ENCODE results near the gene PRELID2. TPM values are rescaled to one million over a fixed set of nuclear protein-coding genes. Genes with fewer than 3 reads are reported as not detected.

PRELID2 gene
- polyA plus RNA-seq, 1 donor (not counting 4 experiments of a cell fraction or from before 2014, with no cell fraction given) = 5.1 TPM

DNA sequence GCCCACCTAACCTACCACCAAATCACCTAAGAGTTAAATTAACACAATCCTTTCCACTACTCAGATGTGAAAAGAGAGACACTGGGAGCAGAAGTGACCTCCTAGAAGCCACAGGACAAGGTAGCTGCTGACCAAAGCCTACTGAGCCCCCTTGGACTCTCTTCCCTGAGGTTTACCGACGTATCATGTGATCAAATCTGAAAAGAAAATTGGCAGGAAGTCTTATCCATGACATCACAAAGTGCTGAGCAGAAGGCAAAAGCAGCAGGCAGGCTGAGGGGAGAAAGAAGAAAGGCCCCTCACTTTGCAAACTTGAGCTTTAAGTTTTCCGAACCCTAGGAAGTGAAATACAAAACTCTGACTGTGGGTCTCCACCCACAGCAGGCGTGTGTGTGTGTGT is 11.1 kb downstream of the PRELID2 start:
- Histone ChIP-seq H3K4me1 (ENCODE audit: control insufficient read depth, extremely low read depth, insufficient read depth, low read length) (peaks cover 9% of the 10 kb centered on the region), H3K9me1 (ENCODE audit: control insufficient read depth, extremely low read depth, insufficient read depth, low read length) (no peaks in the 10 kb centered on the region), H3K27ac (ENCODE audit: control insufficient read depth, insufficient read depth, low read length) (no peak overlapping the region), H3K9ac (ENCODE audit: control insufficient read depth, extremely low read depth, insufficient read depth, low read length) (no peak overlapping the region), H3K9me3 (ENCODE audit: control insufficient read depth, low read depth, low read length) (no peaks in the 10 kb centered on the region), H3K4me3 (ENCODE audit: control insufficient read depth in 2 of 3, extremely low read depth in 1 of 3, insufficient read depth in 2 of 3, low read depth in 1 of 3, low read length in 3 of 3) (no peak overlapping the region), H3K79me2 (ENCODE audit: control insufficient read depth, insufficient read depth, low read length) (no peaks in the 10 kb centered on the region), H3K27me3 (ENCODE audit: control insufficient read depth, extremely low read depth, insufficient read depth, low read length) (no peaks in the 10 kb centered on the region), H3K4me2 (ENCODE audit: control insufficient read depth, extremely low read depth, insufficient read depth, low read depth, low read length) (no peak overlapping the region), H3K36me3 (ENCODE audit: control insufficient read depth in 2 of 2, extremely low read depth in 1 of 2, insufficient read depth in 2 of 2, low read length in 2 of 2) (no peaks in the 10 kb centered on the region), H2AFZ (ENCODE audit: control insufficient read depth, low read length) (no peak overlapping the region), H4K20me1 (ENCODE audit: control insufficient read depth, extremely low read depth, insufficient read depth, low read length) (no peaks in the 10 kb centered on the region)
- TF ChIP-seq, protein P1, sequence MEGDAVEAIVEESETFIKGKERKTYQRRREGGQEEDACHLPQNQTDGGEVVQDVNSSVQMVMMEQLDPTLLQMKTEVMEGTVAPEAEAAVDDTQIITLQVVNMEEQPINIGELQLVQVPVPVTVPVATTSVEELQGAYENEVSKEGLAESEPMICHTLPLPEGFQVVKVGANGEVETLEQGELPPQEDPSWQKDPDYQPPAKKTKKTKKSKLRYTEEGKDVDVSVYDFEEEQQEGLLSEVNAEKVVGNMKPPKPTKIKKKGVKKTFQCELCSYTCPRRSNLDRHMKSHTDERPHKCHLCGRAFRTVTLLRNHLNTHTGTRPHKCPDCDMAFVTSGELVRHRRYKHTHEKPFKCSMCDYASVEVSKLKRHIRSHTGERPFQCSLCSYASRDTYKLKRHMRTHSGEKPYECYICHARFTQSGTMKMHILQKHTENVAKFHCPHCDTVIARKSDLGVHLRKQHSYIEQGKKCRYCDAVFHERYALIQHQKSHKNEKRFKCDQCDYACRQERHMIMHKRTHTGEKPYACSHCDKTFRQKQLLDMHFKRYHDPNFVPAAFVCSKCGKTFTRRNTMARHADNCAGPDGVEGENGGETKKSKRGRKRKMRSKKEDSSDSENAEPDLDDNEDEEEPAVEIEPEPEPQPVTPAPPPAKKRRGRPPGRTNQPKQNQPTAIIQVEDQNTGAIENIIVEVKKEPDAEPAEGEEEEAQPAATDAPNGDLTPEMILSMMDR (optimal IDR thresholded peaks at IDR 0.05 in 1 of 3, IDR thresholded peaks at IDR 0.05 in 1 of 3, conservative IDR thresholded peaks at IDR 0.05 in 1 of 3; ENCODE audit: extremely low read depth in 1 of 3, insufficient read depth in 2 of 3, low read length in 3 of 3) = no peak
- TF ChIP-seq EZH2 (IDR thresholded peaks at IDR 0.05; ENCODE audit: low read length) = no peak
- FAIRE-seq (no peak), DNase-seq (ENCODE audit: low read depth, low spot score) (no peak)
- dilution Hi-C loops (cut with MboI; ENCODE audit: extremely low pct_ligation_motif_present, low sequenced_read_pairs) = no loop called here

DNA sequence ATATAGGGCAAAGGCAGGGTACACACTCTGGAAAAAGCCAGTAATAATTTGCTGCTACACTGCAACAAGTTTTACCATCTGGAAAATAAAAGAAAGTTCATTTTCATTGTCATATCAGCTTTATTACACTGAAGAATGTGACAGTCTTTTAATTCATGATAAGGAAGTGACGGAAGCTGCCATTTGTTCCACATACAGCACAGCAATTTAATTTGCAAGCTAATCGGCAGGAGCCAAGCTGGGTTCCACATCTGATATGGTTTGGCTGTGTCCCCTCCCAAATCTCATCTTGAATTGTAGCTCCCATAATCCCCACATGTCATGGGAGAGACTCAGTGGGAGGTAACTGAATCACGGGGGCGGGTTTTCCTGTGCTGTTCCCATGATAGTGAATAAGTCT is 16.5 kb downstream of the PRELID2 start:
- no peak for FAIRE-seq
- Histone ChIP-seq H3K9me3 (ENCODE audit: control insufficient read depth, low read depth, low read length) (no peaks in the 10 kb centered on the region), H3K79me2 (ENCODE audit: control insufficient read depth, insufficient read depth, low read length) (no peaks in the 10 kb centered on the region), H3K27me3 (ENCODE audit: control insufficient read depth, extremely low read depth, insufficient read depth, low read length) (no peaks in the 10 kb centered on the region), H3K4me3 (ENCODE audit: control insufficient read depth in 2 of 3, extremely low read depth in 1 of 3, insufficient read depth in 2 of 3, low read depth in 1 of 3, low read length in 3 of 3) (no peak overlapping the region), H3K27ac (ENCODE audit: control insufficient read depth, insufficient read depth, low read length) (no peak overlapping the region), H3K36me3 (ENCODE audit: control insufficient read depth in 2 of 2, extremely low read depth in 1 of 2, insufficient read depth in 2 of 2, low read length in 2 of 2) (peaks cover 0 to 4% of the 10 kb centered on the region in 2 experiments), H3K4me1 (ENCODE audit: control insufficient read depth, extremely low read depth, insufficient read depth, low read length) (no peaks in the 10 kb centered on the region), H4K20me1 (ENCODE audit: control insufficient read depth, extremely low read depth, insufficient read depth, low read length) (no peaks in the 10 kb centered on the region), H2AFZ (ENCODE audit: control insufficient read depth, low read length) (no peak overlapping the region), H3K4me2 (ENCODE audit: control insufficient read depth, extremely low read depth, insufficient read depth, low read depth, low read length) (no peak overlapping the region), H3K9ac (ENCODE audit: control insufficient read depth, extremely low read depth, insufficient read depth, low read length) (no peak overlapping the region), H3K9me1 (ENCODE audit: control insufficient read depth, extremely low read depth, insufficient read depth, low read length) (no peaks in the 10 kb centered on the region)
- no peak for DNase-seq (ENCODE audit: low read depth, low spot score)
- TF ChIP-seq EZH2 (IDR thresholded peaks at IDR 0.05; ENCODE audit: low read length) = no peak
- TF ChIP-seq, protein P1 (optimal IDR thresholded peaks at IDR 0.05 in 1 of 3, IDR thresholded peaks at IDR 0.05 in 1 of 3, conservative IDR thresholded peaks at IDR 0.05 in 1 of 3; ENCODE audit: extremely low read depth in 1 of 3, insufficient read depth in 2 of 3, low read length in 3 of 3) = no peak
- dilution Hi-C loops (cut with MboI; ENCODE audit: extremely low pct_ligation_motif_present, low sequenced_read_pairs) = no loop called here
